ENCODE measurements around the gene EEA1.

EEA1 gene

DNA sequence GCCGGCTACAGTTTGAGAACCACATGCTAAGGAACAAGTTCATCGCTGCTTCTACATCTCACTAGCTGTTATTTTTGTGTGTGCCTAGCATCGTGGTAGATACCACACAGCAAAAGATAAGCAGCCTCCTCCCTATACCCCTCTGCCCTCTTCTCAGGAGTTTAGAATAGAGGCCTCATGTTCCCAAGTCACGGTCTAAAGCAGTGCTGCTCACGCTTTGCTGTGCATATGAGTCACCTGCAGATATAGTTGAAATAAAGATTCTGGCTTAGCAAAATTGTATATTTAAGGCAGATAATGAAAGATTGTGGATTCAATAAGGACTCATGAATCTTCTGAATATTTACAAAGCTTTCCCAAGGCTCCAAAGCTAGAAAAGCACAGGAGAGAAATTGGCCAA is 198.3 kb downstream of the EEA1 start:
- Histone ChIP-seq H3K4me1 (peaks cover 5% of the 10 kb centered on the region), H2AFZ (no peak overlapping the region), H3K4me2 (ENCODE audit: low read length) (no peak overlapping the region), H3K36me3 (ENCODE audit: control insufficient read depth, insufficient read depth, low read length) (no peaks in the 10 kb centered on the region), H3K4me3 (ENCODE audit: low read depth, low read length) (no peak overlapping the region), H3K9ac (no peak overlapping the region), H3K9me3 (ENCODE audit: control insufficient read depth, low read length) (no peaks in the 10 kb centered on the region), H3K79me2 (no peaks in the 10 kb centered on the region), H3K27me3 (ENCODE audit: control insufficient read depth, insufficient read depth, low read length) (no peaks in the 10 kb centered on the region), H3K27ac (no peak overlapping the region)
- TF ChIP-seq, protein P1, sequence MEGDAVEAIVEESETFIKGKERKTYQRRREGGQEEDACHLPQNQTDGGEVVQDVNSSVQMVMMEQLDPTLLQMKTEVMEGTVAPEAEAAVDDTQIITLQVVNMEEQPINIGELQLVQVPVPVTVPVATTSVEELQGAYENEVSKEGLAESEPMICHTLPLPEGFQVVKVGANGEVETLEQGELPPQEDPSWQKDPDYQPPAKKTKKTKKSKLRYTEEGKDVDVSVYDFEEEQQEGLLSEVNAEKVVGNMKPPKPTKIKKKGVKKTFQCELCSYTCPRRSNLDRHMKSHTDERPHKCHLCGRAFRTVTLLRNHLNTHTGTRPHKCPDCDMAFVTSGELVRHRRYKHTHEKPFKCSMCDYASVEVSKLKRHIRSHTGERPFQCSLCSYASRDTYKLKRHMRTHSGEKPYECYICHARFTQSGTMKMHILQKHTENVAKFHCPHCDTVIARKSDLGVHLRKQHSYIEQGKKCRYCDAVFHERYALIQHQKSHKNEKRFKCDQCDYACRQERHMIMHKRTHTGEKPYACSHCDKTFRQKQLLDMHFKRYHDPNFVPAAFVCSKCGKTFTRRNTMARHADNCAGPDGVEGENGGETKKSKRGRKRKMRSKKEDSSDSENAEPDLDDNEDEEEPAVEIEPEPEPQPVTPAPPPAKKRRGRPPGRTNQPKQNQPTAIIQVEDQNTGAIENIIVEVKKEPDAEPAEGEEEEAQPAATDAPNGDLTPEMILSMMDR (IDR thresholded peaks at IDR 0.05), result no peak

DNA sequence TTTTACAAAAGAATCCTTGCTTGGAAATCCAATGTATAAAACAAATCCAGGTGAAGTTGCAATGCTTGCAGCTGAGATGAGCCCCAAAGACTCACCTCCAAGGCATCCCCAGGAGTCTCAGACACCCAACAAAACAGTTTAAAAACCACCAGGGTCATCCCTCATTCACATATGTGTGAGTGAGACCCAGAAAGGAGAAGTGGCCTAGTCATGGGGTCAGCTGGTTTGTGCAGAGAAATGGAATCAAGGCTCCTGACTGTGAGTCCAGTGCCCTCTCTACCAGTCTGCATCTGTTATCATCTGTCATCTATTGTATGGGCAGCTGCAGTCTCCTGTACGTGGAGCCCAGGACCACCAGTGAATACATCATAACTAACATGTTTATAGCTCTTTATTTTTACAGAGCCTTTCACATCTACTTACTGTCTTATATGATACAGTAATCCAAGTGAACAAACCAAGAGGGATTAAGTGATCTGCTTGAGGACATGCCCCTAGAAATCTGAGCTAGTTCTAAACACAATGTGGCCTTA is 199.3 kb downstream of the EEA1 start:
- Histone ChIP-seq H3K79me2 (no peaks in the 10 kb centered on the region), H3K27ac (no peak overlapping the region), H3K36me3 (ENCODE audit: control insufficient read depth, insufficient read depth, low read length) (no peaks in the 10 kb centered on the region), H2AFZ (no peak overlapping the region), H3K4me3 (ENCODE audit: low read depth, low read length) (no peak overlapping the region), H3K9me3 (ENCODE audit: control insufficient read depth, low read length) (no peaks in the 10 kb centered on the region), H3K4me2 (ENCODE audit: low read length) (no peak overlapping the region), H3K9ac (no peak overlapping the region), H3K4me1 (no peaks in the 10 kb centered on the region), H3K27me3 (ENCODE audit: control insufficient read depth, insufficient read depth, low read length) (no peaks in the 10 kb centered on the region)
- TF ChIP-seq, protein P1 (IDR thresholded peaks at IDR 0.05), result no peak

DNA sequence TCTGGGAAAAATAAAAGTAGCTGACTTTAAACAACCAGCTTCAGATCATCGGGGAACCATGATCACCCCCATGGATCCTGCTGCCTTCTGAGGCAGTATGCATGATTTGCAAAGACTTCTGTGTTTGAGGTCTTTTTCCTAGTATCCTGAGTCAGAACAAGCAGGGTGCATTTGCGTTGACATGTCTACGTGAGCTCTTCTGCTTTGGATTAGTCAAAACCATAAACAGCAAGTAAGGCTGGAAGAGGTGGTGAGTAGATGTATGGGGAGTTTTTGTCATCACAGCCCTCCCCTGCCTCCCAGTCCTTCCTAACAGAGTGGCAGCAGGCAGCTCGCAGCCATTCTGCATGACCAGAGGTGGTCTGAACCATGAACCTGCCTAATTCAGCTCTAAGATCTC is 202.2 kb downstream of the EEA1 start:
- Histone ChIP-seq H3K36me3 (ENCODE audit: control insufficient read depth, insufficient read depth, low read length) (no peaks in the 10 kb centered on the region), H3K4me2 (ENCODE audit: low read length) (no peak overlapping the region), H3K79me2 (no peaks in the 10 kb centered on the region), H3K9ac (no peak overlapping the region), H3K27ac (no peak overlapping the region), H2AFZ (no peak overlapping the region), H3K27me3 (ENCODE audit: control insufficient read depth, insufficient read depth, low read length) (no peaks in the 10 kb centered on the region), H3K9me3 (ENCODE audit: control insufficient read depth, low read length) (no peaks in the 10 kb centered on the region), H3K4me3 (ENCODE audit: low read depth, low read length) (no peak overlapping the region), H3K4me1 (no peaks in the 10 kb centered on the region)
- TF ChIP-seq, protein P1 (IDR thresholded peaks at IDR 0.05), result no peak

DNA sequence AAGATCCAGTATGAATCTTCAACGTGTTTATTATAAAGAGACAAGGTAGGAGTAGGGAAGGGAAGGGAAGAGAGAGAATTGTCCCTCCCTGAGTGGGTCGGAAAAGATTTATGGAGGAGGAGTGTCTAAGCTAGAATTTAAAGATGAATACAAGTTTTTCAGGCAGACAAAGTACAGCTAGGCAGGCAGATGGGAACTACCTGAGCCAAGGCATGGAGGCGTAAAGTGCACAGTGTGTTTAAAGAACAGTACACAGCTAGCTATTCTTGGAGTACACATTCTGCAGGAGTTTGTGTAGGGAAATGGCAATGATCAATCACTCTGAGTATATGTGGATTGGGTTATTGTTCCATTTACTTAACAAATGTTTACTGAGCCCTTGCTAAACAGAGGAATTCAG is 206.2 kb downstream of the EEA1 start:
- Histone ChIP-seq H3K4me3 (ENCODE audit: low read depth, low read length) (no peak overlapping the region), H3K79me2 (no peaks in the 10 kb centered on the region), H3K36me3 (ENCODE audit: control insufficient read depth, insufficient read depth, low read length) (no peaks in the 10 kb centered on the region), H3K4me1 (no peaks in the 10 kb centered on the region), H3K9me3 (ENCODE audit: control insufficient read depth, low read length) (no peaks in the 10 kb centered on the region), H3K27ac (no peak overlapping the region), H3K4me2 (ENCODE audit: low read length) (no peak overlapping the region), H3K9ac (no peak overlapping the region), H3K27me3 (ENCODE audit: control insufficient read depth, insufficient read depth, low read length) (no peaks in the 10 kb centered on the region), H2AFZ (no peak overlapping the region)
- TF ChIP-seq, protein P1 (IDR thresholded peaks at IDR 0.05), result no peak

DNA sequence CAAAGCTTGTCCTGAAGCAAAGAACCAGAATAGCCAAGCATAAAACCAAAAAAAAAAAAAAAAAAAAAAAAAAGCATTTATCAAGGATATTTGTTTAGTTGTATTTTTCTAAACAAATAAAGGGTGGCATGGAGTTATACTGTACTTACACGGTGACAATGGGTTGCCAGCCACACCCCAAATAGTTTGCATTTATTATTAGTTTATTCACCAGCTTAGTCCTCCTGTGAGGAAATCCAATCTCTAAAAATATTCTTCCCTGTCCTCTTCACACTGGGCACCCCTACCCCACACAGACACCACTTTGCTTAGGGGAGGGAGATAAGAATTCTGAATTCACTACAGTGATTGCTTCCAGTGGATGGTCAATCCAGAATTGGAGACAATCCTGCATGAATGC is 207.4 kb downstream of the EEA1 start:
- no peaks in the 10 kb centered on the region for H3K27me3 ChIP-seq (ENCODE audit: control insufficient read depth, insufficient read depth, low read length)
- no peaks in the 10 kb centered on the region for H3K36me3 ChIP-seq (ENCODE audit: control insufficient read depth, insufficient read depth, low read length)
- H3K79me2 ChIP-seq, result no peaks in the 10 kb centered on the region
- H2AFZ ChIP-seq, result no peak overlapping the region
- no peak overlapping the region for H3K27ac ChIP-seq
- no peaks in the 10 kb centered on the region for H3K9me3 ChIP-seq (ENCODE audit: control insufficient read depth, low read length)
- TF ChIP-seq, protein P1 (IDR thresholded peaks at IDR 0.05), result no peak
- H3K4me1 ChIP-seq, result no peaks in the 10 kb centered on the region
- no peak overlapping the region for H3K4me3 ChIP-seq (ENCODE audit: low read depth, low read length)
- no peak overlapping the region for H3K9ac ChIP-seq
- no peak overlapping the region for H3K4me2 ChIP-seq (ENCODE audit: low read length)
